HCT116 (cell line): Measurements from ENCODE around the gene TMC2. TPM values are rescaled to one million over a fixed set of nuclear protein-coding genes. Genes with fewer than 3 reads are reported as not detected.

Experiments used
- ATAC-seq: fragments of 200-7000 bp; cut with Tn5 transposase; 2 replicates; pipeline ENCODE4 v1.9.1; 2020; ENCODE audit warnings: mild to moderate bottlenecking, moderate library complexity
- BruUV-seq: library from RNA; stranded (reverse); fragments of 400-500 nt; replicated peaks from 2 replicates; lab custom pipeline; 2021; lab: Mats Ljungman, UMichigan
- CTCF ChIA-PET: fragments of 300-600 bp; sonication (Branson Sonifier 250); formaldehyde crosslinking; loops from one replicate; lab custom pipeline; 2021; ENCODE audit warnings: antibody characterized with exemption; lab: Charles Lee
- POLR2A ChIA-PET: fragments of 300-600, 350-600 bp; sonication (Branson Sonifier 250); formaldehyde crosslinking; loops from one replicate; lab custom pipeline; 2021; ENCODE audit warnings: antibody characterized with exemption; lab: Charles Lee
- RAD21 ChIA-PET, 2 experiments: fragments of 300-600 bp; sonication (Branson Sonifier 250); formaldehyde crosslinking; loops; one replicate each; lab custom pipeline; 2023; ENCODE audit warnings: low total read pairs in 2 of 2; ENCODE audit not compliant: uncharacterized antibody in 2 of 2, unreplicated experiment in 2 of 2, low non-redundant PET in 1 of 2; lab: Charles Lee
- DNase-seq: peaks from one replicate; pipeline ENCODE4 v3.0.0-alpha.2; 2010; ENCODE audit warnings: low read depth, low spot score
- H2AFZ ChIP-seq: fragments of 200-600 bp; shearing (Covaris generic), sonication (generic); 2 replicates; pipeline ENCODE4 v1.6.1; 2017; ENCODE audit warnings: low read depth, mixed run types, mixed read lengths, antibody characterized with exemption, low read length; ENCODE audit not compliant: poor library complexity, severe bottlenecking
- H3K27ac ChIP-seq: 2 replicates; pipeline ENCODE4 v1.5.1; 2012; ENCODE audit warnings: low read depth, low read length
- H3K27me3 ChIP-seq: fragments of 200-600 bp; sonication (generic); 2 replicates; pipeline ENCODE4 v1.6.1; 2016; ENCODE audit warnings: mixed run types, low read length, mixed read lengths; ENCODE audit not compliant: insufficient read depth
- H3K36me3 ChIP-seq, 2 experiments: fragments of 200-500 bp in 1 of 2; fragments of 200-600 bp in 1 of 2; sonication (Bioruptor generic) in 1 of 2; sonication (generic) in 1 of 2; 2 replicates each; pipeline versions ENCODE4 v1.5.1 to v1.6.1; 2014 to 2016; ENCODE audit warnings: low read length in 2 of 2, inconsistent platforms in 1 of 2, mixed read lengths in 1 of 2, mixed run types in 1 of 2; ENCODE audit not compliant: insufficient read depth in 2 of 2, control insufficient read depth in 1 of 2
- H3K4me1 ChIP-seq, 2 experiments: fragments of 200-600 bp in 1 of 2; sonication (generic) in 1 of 2; 2 replicates each; pipeline versions ENCODE4 v1.5.1 to v1.6.1; 2012 to 2017; ENCODE audit warnings: low read length in 2 of 2, inconsistent platforms in 1 of 2, mild to moderate bottlenecking in 1 of 2, mixed read lengths in 1 of 2, mixed run types in 1 of 2, moderate library complexity in 1 of 2; ENCODE audit not compliant: insufficient read depth in 2 of 2, control insufficient read depth in 1 of 2
- H3K4me2 ChIP-seq: fragments of 200-600 bp; sonication (generic); 2 replicates; pipeline ENCODE4 v1.6.1; 2017; ENCODE audit warnings: mixed run types, low read length, mixed read lengths
- H3K4me3 ChIP-seq, 2 experiments: fragments of 200-600 bp in 1 of 2; sonication (generic) in 1 of 2; replicated peaks in 1 of 2; 2 replicates each; pipeline ENCODE4 v1.5.1; 2011 to 2016; ENCODE audit warnings: low read length in 2 of 2, control low read depth in 1 of 2, low read depth in 1 of 2, mild to moderate bottlenecking in 1 of 2, mixed read lengths in 1 of 2, mixed run types in 1 of 2
- H3K79me2 ChIP-seq: fragments of 200-600 bp; sonication (generic); 2 replicates; pipeline ENCODE4 v1.6.1; 2017; ENCODE audit warnings: mild to moderate bottlenecking, mixed run types, low read length, moderate library complexity, mixed read lengths; ENCODE audit not compliant: insufficient read depth
- H3K9ac ChIP-seq: fragments of 200-600 bp; sonication (generic); 2 replicates; pipeline ENCODE4 v1.6.1; 2016; ENCODE audit warnings: low read length, mixed read lengths
- H3K9me2 ChIP-seq: fragments of 200-600 bp; sonication (generic), shearing (Covaris generic); 2 replicates; pipeline ENCODE4 v1.6.1; 2017; ENCODE audit warnings: mixed run types, mild to moderate bottlenecking, moderate library complexity; ENCODE audit not compliant: insufficient read depth
- H3K9me3 ChIP-seq, 2 experiments: fragments of 200-500 bp in 1 of 2; fragments of 200-600 bp in 1 of 2; sonication (Bioruptor generic) in 1 of 2; sonication (generic) in 1 of 2; 2 replicates each; pipeline ENCODE4 v1.6.1; 2014 to 2017; ENCODE audit warnings: low read length in 2 of 2, mixed read lengths in 2 of 2, inconsistent platforms in 1 of 2, low read depth in 1 of 2, mild to moderate bottlenecking in 1 of 2, mixed run types in 1 of 2, moderate library complexity in 1 of 2; ENCODE audit not compliant: control insufficient read depth in 1 of 2, insufficient read depth in 1 of 2
- H4K20me1 ChIP-seq: fragments of 200-600 bp; sonication (generic), shearing (Covaris generic); 2 replicates; pipeline ENCODE4 v1.6.1; 2017; ENCODE audit warnings: mixed run types, mild to moderate bottlenecking, moderate library complexity; ENCODE audit not compliant: insufficient read depth
- ATF3 ChIP-seq: IDR thresholded peaks from 2 replicates; pipeline ENCODE4 v1.6.1; 2012
- CBX3 ChIP-seq: IDR thresholded peaks from 2 replicates; pipeline ENCODE4 v1.6.1; 2012; ENCODE audit warnings: low read depth
- CEBPB ChIP-seq: IDR thresholded peaks from 2 replicates; pipeline ENCODE4 v1.6.1; 2012; ENCODE audit warnings: low read depth
- CTCF ChIP-seq, 3 experiments: fragments of 200-600 bp in 1 of 3; sonication (generic) in 1 of 3; IDR thresholded peaks in 2 of 3; conservative IDR thresholded peaks in 1 of 3; 2 replicates each; pipeline ENCODE4 v1.5.1; 2012 to 2017; ENCODE audit warnings: low read depth in 2 of 3, low read length in 2 of 3, antibody characterized with exemption in 1 of 3, borderline replicate concordance in 1 of 3, control low read depth in 1 of 3, mild to moderate bottlenecking in 1 of 3, mixed read lengths in 1 of 3, mixed run types in 1 of 3, moderate library complexity in 1 of 3; ENCODE audit not compliant: insufficient read depth in 1 of 3
- EGR1 ChIP-seq: IDR thresholded peaks from 2 replicates; pipeline ENCODE4 v1.6.1; 2012; ENCODE audit warnings: low read depth
- ELF1 ChIP-seq: IDR thresholded peaks from 2 replicates; pipeline ENCODE4 v1.6.1; 2012; ENCODE audit warnings: low read depth, borderline replicate concordance
- EZH2 ChIP-seq: fragments of 200-600 bp; sonication (generic); IDR thresholded peaks from 2 replicates; pipeline ENCODE4 v1.6.1; 2017; ENCODE audit warnings: antibody characterized with exemption, mixed run types
- EZH2phosphoT487 ChIP-seq: fragments of 200-600 bp; IDR thresholded peaks from 2 replicates; pipeline ENCODE4 v1.6.1; 2018; ENCODE audit warnings: antibody characterized with exemption, borderline replicate concordance
- FOSL1 ChIP-seq: IDR thresholded peaks from 2 replicates; pipeline ENCODE4 v1.6.1; 2012; ENCODE audit warnings: low read depth
- JUND ChIP-seq: IDR thresholded peaks from 2 replicates; pipeline ENCODE4 v1.6.1; 2012
- MAX ChIP-seq: IDR thresholded peaks from 2 replicates; pipeline ENCODE4 v1.6.1; 2012
- POLR2A ChIP-seq: IDR thresholded peaks from 2 replicates; pipeline ENCODE4 v1.7.0; 2011; ENCODE audit warnings: borderline replicate concordance; ENCODE audit not compliant: insufficient read depth, insufficient read length; ENCODE audit errors: extremely low read depth
- POLR2AphosphoS5 ChIP-seq: IDR thresholded peaks from 2 replicates; pipeline ENCODE4 v1.6.1; 2011; ENCODE audit warnings: mild to moderate bottlenecking, low read depth, low read length, moderate library complexity
- RAD21 ChIP-seq: IDR thresholded peaks from 2 replicates; pipeline ENCODE4 v1.6.1; 2012; ENCODE audit warnings: low read depth, mild to moderate bottlenecking
- SIN3A ChIP-seq: IDR thresholded peaks from 2 replicates; pipeline ENCODE4 v1.6.1; 2012; ENCODE audit warnings: low read depth
- SP1 ChIP-seq: IDR thresholded peaks from 2 replicates; pipeline ENCODE4 v1.6.1; 2012; ENCODE audit warnings: low read depth
- SRF ChIP-seq: IDR thresholded peaks from 2 replicates; pipeline ENCODE4 v1.6.1; 2012; ENCODE audit warnings: low read depth
- TCF7L2 ChIP-seq: IDR thresholded peaks from 2 replicates; pipeline ENCODE4 v1.7.0; 2011; ENCODE audit warnings: borderline replicate concordance, inconsistent platforms; ENCODE audit not compliant: insufficient read depth, insufficient read length; ENCODE audit errors: extremely low read depth
- YY1 ChIP-seq: IDR thresholded peaks from 2 replicates; pipeline ENCODE4 v1.6.1; 2011; ENCODE audit warnings: low read length, low read depth, moderate library complexity, mild to moderate bottlenecking; ENCODE audit not compliant: insufficient replicate concordance; ENCODE audit errors: extremely low read depth
- ZFX ChIP-seq: fragments of 450-650 bp; IDR thresholded peaks from 2 replicates; pipeline ENCODE4 v1.6.1; 2017
- ZNF274 ChIP-seq: fragments of 200-500 bp; sonication (Bioruptor generic); IDR thresholded peaks from 2 replicates; pipeline ENCODE4 v1.6.1; 2014; ENCODE audit warnings: mild to moderate bottlenecking, low read depth, low read length, inconsistent platforms
- intact Hi-C: fragments of 100-400 bp; cut with micrococcal nuclease; formaldehyde crosslinking; loops from 2 replicates; pipeline ENCODE4 v1.10.0; 2022
- total RNA-seq: library from RNA; stranded (reverse); gene quantifications from one replicate; pipeline ENCODE4 v1.2.1, GENCODE V29; 2021; ENCODE audit not compliant: unreplicated experiment
- TF ChIP-seq, protein P1 (sequence below): IDR thresholded peaks from 2 replicates; pipeline ENCODE4 v1.6.1; 2011; ENCODE audit warnings: mild to moderate bottlenecking, low read length, moderate library complexity; ENCODE audit not compliant: insufficient replicate concordance; ENCODE audit errors: extremely low read depth

The TMC2 gene
- total RNA-seq, 1 experiment from 2014 or later = not detected

- peak within 1 kb of the TSS; percentile 63 for H3K27ac ChIP-seq
- peak; percentile 88 for ATAC-seq
- peak; percentile 71 for DNase-seq
- no peaks in the 10 kb centered on the region for H3K27me3 ChIP-seq
- CTCF ChIA-PET = no interaction called here
- peaks cover 9 to 27% of the 10 kb centered on the region in 2 experiments; a peak in 3 of 4 replicates for H3K36me3 ChIP-seq
- no peaks in the 10 kb centered on the region for H3K9me2 ChIP-seq
- H4K20me1 ChIP-seq = peaks cover 2% of the 10 kb centered on the region; the same call in 1 of the 2 replicates
- peak within 1 kb of the TSS; percentile 92 for H3K4me2 ChIP-seq
- H3K4me3 ChIP-seq = peak within 1 kb of the TSS; percentile 74 to 100
- POLR2A ChIA-PET = interaction anchor here (0.9 to 2.5 kb wide), 2 partner anchors 9 to 12 kb away, joined by 4 to 28 read pairs; partner anchors contain the start of gene NOP56
- TSS peak; percentile 100 for BruUV-seq
- H2AFZ ChIP-seq = no peak within 1 kb of the TSS
- H3K9ac ChIP-seq = peak within 1 kb of the TSS; percentile 97
- intact Hi-C loops = no loop called here
- no peaks in the 10 kb centered on the region for H3K9me3 ChIP-seq
- peaks cover 5 to 14% of the 10 kb centered on the region in 2 experiments for H3K4me1 ChIP-seq
- H3K79me2 ChIP-seq = peaks cover 33% of the 10 kb centered on the region
- RAD21 ChIA-PET = no interaction called here
- TF ChIP-seq ZNF274 (no peak), EGR1 (peak; percentile 70), POLR2AphosphoS5 (peak; percentile 95), EZH2 (no peak), CTCF (IDR thresholded peaks at IDR 0.05 in 2 of 3, conservative IDR thresholded peaks at IDR 0.05 in 1 of 3; ENCODE audit: borderline replicate concordance in 1 of 3, insufficient read depth in 1 of 3, low read depth in 2 of 3, low read length in 2 of 3) (no peak), ELF1 (peak; percentile 85; the same call in 1 of the 2 replicates), CBX3 (no peak), ZFX (peak; percentile 24; the same call in 1 of the 2 replicates), EZH2phosphoT487 (no peak), SIN3A (peak; percentile 88), POLR2A (peak; percentile 69), SP1 (peak; percentile 46; the same call in 1 of the 2 replicates), YY1 (peak; percentile 97), TCF7L2 (no peak), JUND (no peak), CEBPB (no peak), FOSL1 (no peak), ATF3 (no peak), SRF (peak; percentile 96), RAD21 (no peak), MAX (peak; percentile 85)
- TF ChIP-seq, protein P1, sequence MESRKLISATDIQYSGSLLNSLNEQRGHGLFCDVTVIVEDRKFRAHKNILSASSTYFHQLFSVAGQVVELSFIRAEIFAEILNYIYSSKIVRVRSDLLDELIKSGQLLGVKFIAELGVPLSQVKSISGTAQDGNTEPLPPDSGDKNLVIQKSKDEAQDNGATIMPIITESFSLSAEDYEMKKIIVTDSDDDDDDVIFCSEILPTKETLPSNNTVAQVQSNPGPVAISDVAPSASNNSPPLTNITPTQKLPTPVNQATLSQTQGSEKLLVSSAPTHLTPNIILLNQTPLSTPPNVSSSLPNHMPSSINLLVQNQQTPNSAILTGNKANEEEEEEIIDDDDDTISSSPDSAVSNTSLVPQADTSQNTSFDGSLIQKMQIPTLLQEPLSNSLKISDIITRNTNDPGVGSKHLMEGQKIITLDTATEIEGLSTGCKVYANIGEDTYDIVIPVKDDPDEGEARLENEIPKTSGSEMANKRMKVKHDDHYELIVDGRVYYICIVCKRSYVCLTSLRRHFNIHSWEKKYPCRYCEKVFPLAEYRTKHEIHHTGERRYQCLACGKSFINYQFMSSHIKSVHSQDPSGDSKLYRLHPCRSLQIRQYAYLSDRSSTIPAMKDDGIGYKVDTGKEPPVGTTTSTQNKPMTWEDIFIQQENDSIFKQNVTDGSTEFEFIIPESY = peak; percentile 59
These were observed 127.7 kb downstream of the TMC2 start, which contains the start of gene IDH3B for GRCh38 chr20:2663887-2664719. TSS of gene IDH3B (minus strand) at chr20:2664216. CDS start at chr20:2664188, 28 bp downstream.
